Astrocyte of the cerebellum (primary cell): Measurements from ENCODE around the gene SEMA4B.
"Not testable (repeated sequence)": the region's sequence is repeated elsewhere in the genome, so short reads cannot be mapped to it uniquely, and the experiment has no call there.

Experiments
- DNase-seq: peaks from one replicate; pipeline ENCODE4 v3.0.0-alpha.2; 2011; ENCODE audit warnings: low read depth
- H3K4me3 ChIP-seq: 2 replicates; pipeline ENCODE4 v1.5.1; 2011; ENCODE audit warnings: mild to moderate bottlenecking, low read depth, low read length, moderate library complexity
- CTCF ChIP-seq: IDR thresholded peaks from 2 replicates; pipeline ENCODE4 v1.5.1; 2012; ENCODE audit warnings: low read length, low read depth, moderate library complexity, mild to moderate bottlenecking; ENCODE audit errors: missing control alignments
- in situ Hi-C: cut with HindIII; loops from 2 replicates; pipeline ENCODE4 v1.10.0; 2017; ENCODE audit warnings: low sequenced_read_pairs

The SEMA4B gene

GRCh38 chr15:90181776-90182175, 19.4 kb upstream of the SEMA4B start:
- no peak for DNase-seq
- in situ Hi-C loops: no loop called here
- no peak for TF ChIP-seq CTCF
- H3K4me3 ChIP-seq: no peak overlapping the region

GRCh38 chr15:90184119-90184785, 16.9 kb upstream of the SEMA4B start:
- DNase-seq: no peak
- H3K4me3 ChIP-seq: peak overlapping the region; percentile 52
- in situ Hi-C loops: no loop called here
- no peak for TF ChIP-seq CTCF

- in situ Hi-C loops: no loop called here
- no peak for DNase-seq
- no peak for TF ChIP-seq CTCF
- peak overlapping the region; percentile 52 for H3K4me3 ChIP-seq
These were observed 16.1 kb upstream of the SEMA4B start for GRCh38 chr15:90184786-90185704.

- in situ Hi-C loops: no loop called here
- H3K4me3 ChIP-seq: no peak overlapping the region
These were observed 13.8 kb upstream of the SEMA4B start for GRCh38 chr15:90187257-90187868.

GRCh38 chr15:90188065-90188464, 13.1 kb upstream of the SEMA4B start:
- in situ Hi-C loops, DNase-seq: not testable (repeated sequence)

More at GRCh38 chr15:90187257-90187868, 13.8 kb upstream of the SEMA4B start:
- no peak for DNase-seq
- no peak for TF ChIP-seq CTCF

GRCh38 chr15:90188914-90189748, 12.0 kb upstream of the SEMA4B start:
- TF ChIP-seq CTCF: no peak
- in situ Hi-C loops: no loop called here
- no peak overlapping the region for H3K4me3 ChIP-seq
- DNase-seq: no peak

More at GRCh38 chr15:90188065-90188464, 13.1 kb upstream of the SEMA4B start:
- H3K4me3 ChIP-seq: not testable (repeated sequence)
